H1 (cell line): ENCODE results near the gene ZNF506.

Experiments used
- CTCF ChIP-seq, 3 experiments: IDR thresholded peaks; 1 replicate in 2 of 3; 2 replicates in 1 of 3; pipeline versions ENCODE4 v1.5.1 to v1.6.1; 2011; ENCODE audit warnings: low read length in 3 of 3, mild to moderate bottlenecking in 3 of 3, inconsistent platforms in 2 of 3, low read depth in 1 of 3, moderate library complexity in 1 of 3; ENCODE audit not compliant: insufficient read depth in 1 of 3; ENCODE audit errors: control extremely low read depth in 1 of 3
- EZH2 ChIP-seq: fragments of 200-600 bp; sonication (generic); IDR thresholded peaks from 2 replicates; pipeline ENCODE4 v1.7.1; 2012; ENCODE audit warnings: low read depth, mild to moderate bottlenecking, moderate library complexity, low read length, inconsistent platforms; ENCODE audit not compliant: severe bottlenecking
- RNF2 ChIP-seq: fragments of 200-900, 300-1000 bp; sonication (generic); IDR thresholded peaks from 2 replicates; pipeline ENCODE4 v1.7.1; 2016; ENCODE audit warnings: borderline replicate concordance, low read depth, mild to moderate bottlenecking, antibody characterized with exemption, low read length; ENCODE audit not compliant: poor library complexity, severe bottlenecking; ENCODE audit errors: missing control alignments
- SP1 ChIP-seq: IDR thresholded peaks from 2 replicates; pipeline ENCODE4 v1.6.1; 2011; ENCODE audit warnings: low read depth, low read length

GRCh38 chr19:19816679-19817078 lies 4.9 kb downstream of the ZNF506 start:
- TF ChIP-seq CTCF (IDR thresholded peaks at IDR 0.05; ENCODE audit: control extremely low read depth in 1 of 3, insufficient read depth in 1 of 3, low read depth in 1 of 3, low read length in 3 of 3) (no peak), RNF2 (no peak), SP1 (no peak), EZH2 (no peak)
